Measurements from ENCODE around the gene IFI44.

The IFI44 gene

DNA sequence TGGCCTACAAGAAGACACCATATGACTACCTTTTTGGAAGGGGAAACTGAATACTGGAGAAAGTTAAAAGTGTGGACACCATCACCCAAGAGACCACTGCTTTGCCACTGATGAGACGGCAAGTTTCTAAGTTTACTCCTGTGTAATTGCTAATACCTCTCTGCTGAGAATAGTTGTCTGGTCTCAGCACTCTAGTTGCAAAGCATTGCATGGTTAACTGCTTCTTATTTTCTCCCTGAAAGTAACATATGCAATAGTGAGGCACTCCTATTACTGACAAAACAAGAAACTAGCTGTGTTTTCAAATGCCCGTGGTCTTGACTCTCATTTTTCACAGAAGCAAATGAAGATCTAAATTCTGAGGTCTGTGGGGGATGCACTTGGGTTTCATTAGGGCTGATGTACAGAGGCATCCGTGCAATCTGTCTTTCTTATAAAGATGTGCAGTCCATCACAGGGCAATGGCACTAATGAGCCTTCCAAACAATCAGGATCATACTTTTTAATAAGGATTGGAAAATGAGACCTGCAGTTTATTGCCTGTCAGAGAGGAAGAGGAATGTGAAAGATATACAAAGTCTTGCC lies 62.9 kb downstream of the IFI44 start:
- TF ChIP-seq, protein P1, sequence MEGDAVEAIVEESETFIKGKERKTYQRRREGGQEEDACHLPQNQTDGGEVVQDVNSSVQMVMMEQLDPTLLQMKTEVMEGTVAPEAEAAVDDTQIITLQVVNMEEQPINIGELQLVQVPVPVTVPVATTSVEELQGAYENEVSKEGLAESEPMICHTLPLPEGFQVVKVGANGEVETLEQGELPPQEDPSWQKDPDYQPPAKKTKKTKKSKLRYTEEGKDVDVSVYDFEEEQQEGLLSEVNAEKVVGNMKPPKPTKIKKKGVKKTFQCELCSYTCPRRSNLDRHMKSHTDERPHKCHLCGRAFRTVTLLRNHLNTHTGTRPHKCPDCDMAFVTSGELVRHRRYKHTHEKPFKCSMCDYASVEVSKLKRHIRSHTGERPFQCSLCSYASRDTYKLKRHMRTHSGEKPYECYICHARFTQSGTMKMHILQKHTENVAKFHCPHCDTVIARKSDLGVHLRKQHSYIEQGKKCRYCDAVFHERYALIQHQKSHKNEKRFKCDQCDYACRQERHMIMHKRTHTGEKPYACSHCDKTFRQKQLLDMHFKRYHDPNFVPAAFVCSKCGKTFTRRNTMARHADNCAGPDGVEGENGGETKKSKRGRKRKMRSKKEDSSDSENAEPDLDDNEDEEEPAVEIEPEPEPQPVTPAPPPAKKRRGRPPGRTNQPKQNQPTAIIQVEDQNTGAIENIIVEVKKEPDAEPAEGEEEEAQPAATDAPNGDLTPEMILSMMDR (IDR thresholded peaks at IDR 0.05; ENCODE audit: insufficient read depth, low read depth, low read length, missing control alignments), result no peak
- no peak for DNase-seq (ENCODE audit: low read depth)
- no peak overlapping the region for H3K4me3 ChIP-seq (ENCODE audit: low read depth, low read length)

DNA sequence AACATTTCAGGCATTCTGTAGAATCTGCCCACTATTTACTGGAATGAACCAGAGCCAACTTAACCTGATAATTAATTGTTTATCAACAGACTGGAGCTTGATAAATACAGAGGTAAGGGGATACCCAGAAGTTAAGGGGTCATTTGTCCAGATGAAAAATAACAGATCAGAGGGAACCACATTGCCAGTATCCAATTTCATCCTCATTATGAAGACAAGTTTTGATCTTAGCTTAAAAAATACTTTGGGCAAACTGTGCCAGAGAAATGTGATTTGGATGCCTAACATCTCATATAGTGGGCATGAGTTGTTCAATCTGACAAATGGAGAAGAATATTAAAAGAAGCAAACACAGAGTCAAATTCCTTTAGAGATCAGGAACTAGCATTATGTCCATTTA lies 63.7 kb downstream of the IFI44 start:
- no peak for DNase-seq (ENCODE audit: low read depth)
- TF ChIP-seq, protein P1 (IDR thresholded peaks at IDR 0.05; ENCODE audit: insufficient read depth, low read depth, low read length, missing control alignments), result no peak
- H3K4me3 ChIP-seq (ENCODE audit: low read depth, low read length), result no peak overlapping the region

All from GM12865 (cell line).